HG03135 (cell line): Measurements from ENCODE around the gene MTHFS.

ENCODE experiments used
- ATAC-seq: cut with Tn5 transposase; IDR thresholded peaks from one replicate; pipeline ENCODE4 v1.9.1; 2021; ENCODE audit warnings: mild to moderate bottlenecking, moderate library complexity; ENCODE audit not compliant: unreplicated experiment

The MTHFS gene

DNA sequence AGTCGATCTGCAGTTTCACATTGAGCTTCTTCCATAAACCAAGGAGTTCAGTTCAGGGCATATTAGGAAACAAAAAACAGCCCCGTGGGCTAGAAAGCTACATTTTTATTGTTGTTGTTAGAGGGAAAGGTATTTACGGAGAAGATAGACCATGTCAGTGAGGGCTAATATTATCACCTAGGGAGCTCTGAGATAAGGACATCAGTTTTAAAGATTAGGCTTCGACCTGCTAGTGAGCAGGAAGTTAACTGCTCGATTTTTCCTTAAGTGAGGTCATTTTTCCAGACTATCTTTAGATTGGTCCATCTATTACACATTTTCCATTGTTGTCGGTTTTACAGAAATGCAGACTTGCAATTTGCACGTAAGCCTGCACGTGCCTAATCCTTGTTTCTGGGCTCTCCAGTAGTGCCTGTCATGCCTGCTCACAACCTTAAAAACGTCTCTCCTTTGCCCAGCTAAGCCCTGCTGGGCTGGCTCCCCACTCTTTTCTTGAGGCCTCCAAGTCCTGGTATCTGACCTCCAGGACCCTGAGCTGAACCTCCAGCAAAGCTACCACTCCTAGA, 72.6 kb downstream of the MTHFS start:
- no peak for ATAC-seq

GRCh38 chr15:79820820-79821219, 76.0 kb downstream of the MTHFS start:
- no peak for ATAC-seq

GRCh38 chr15:79820176-79820575, 76.6 kb downstream of the MTHFS start:
- no peak for ATAC-seq

GRCh38 chr15:79816571-79816970, 80.2 kb downstream of the MTHFS start:
- ATAC-seq, result no peak

- ATAC-seq, result no peak
Observed at GRCh38 chr15:79815468-79815867, 81.3 kb downstream of the MTHFS start.

- ATAC-seq, result no peak
Observed at GRCh38 chr15:79812541-79812940, 84.3 kb downstream of the MTHFS start.

GRCh38 chr15:79811406-79812405, 85.1 kb downstream of the MTHFS start:
- no peak for ATAC-seq

DNA sequence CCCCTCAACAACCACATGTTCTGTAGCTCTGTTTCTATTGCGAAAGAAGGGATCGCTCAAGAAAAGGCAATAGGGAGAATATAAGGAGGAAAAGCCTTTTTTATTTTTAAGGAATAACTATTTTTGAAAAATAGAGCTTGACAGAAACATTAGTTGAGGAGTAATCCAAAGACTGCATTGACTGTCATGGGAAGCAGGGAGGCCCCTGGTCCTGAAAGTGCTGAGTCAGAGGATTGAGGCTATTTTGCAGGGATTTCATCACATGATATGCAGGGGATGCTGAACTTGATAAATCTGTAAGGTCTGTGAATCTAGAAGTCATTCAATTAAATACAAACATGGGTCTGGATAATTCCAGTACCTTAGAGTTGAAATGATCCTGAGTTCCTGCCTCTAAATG, 92.0 kb downstream of the MTHFS start:
- ATAC-seq, result no peak

DNA sequence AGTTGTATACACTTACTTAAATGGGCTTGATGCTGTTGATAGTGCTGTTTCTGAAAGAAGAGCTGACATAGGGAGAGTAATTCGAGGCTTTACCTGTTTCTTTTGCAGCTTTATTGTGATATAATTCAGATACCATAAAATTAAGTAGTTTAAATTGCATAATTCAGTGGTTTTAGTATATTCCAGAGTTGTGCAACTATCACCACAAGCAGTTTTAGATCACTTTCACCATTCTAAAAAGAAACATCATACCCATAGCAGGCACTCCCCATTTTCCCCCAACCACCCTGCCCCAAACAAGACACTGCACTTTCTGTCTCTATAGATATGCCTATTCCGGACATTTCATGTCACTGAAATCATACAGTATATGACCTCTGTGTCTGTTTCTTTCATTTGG, 98.5 kb downstream of the MTHFS start:
- ATAC-seq, result no peak
